Keratinocyte (primary cell): ENCODE data around the gene WNT4. TPM values are rescaled to one million over a fixed set of nuclear protein-coding genes. Genes with fewer than 3 reads are reported as not detected.

Experiments
- DNase-seq: peaks from one replicate; pipeline ENCODE4 v3.0.0-alpha.2; 2011; ENCODE audit warnings: low read depth, missing footprints, low spot score
- FAIRE-seq: peaks from 2 replicates; lab custom pipeline; 2011; peaks lifted over from hg19 to GRCh38; lab: Jason Lieb, UNC
- H2AFZ ChIP-seq: 2 replicates; pipeline ENCODE4 v1.6.0; 2012; ENCODE audit warnings: low read length, control low read depth, inconsistent platforms; ENCODE audit not compliant: control insufficient read depth
- H3K27ac ChIP-seq: 2 replicates; pipeline ENCODE4 v1.5.1; 2011; ENCODE audit warnings: low read length; ENCODE audit not compliant: control insufficient read depth, insufficient read depth
- H3K27me3 ChIP-seq: 3 replicates; pipeline ENCODE4 v1.6.0; 2011; ENCODE audit warnings: low read length; ENCODE audit not compliant: control insufficient read depth, insufficient read depth; ENCODE audit errors: extremely low read depth
- H3K36me3 ChIP-seq, 2 experiments: 2 replicates in 1 of 2; 3 replicates in 1 of 2; pipeline ENCODE4 v1.5.1; 2011; ENCODE audit warnings: low read length in 2 of 2, mild to moderate bottlenecking in 1 of 2; ENCODE audit not compliant: control insufficient read depth in 2 of 2, insufficient read depth in 2 of 2; ENCODE audit errors: extremely low read depth in 1 of 2
- H3K4me1 ChIP-seq: 3 replicates; pipeline ENCODE4 v1.5.1; 2011; ENCODE audit warnings: low read length; ENCODE audit not compliant: control insufficient read depth, insufficient read depth; ENCODE audit errors: extremely low read depth
- H3K4me2 ChIP-seq: 3 replicates; pipeline ENCODE4 v1.6.0; 2011; ENCODE audit warnings: low read depth, low read length; ENCODE audit not compliant: control insufficient read depth, insufficient read depth; ENCODE audit errors: extremely low read depth
- H3K4me3 ChIP-seq, 3 experiments: fragments of 200-600 bp in 1 of 3; sonication (generic) in 1 of 3; 2 replicates in 2 of 3; 3 replicates in 1 of 3; pipeline ENCODE4 v1.5.1; 2011 to 2016; ENCODE audit warnings: low read length in 3 of 3, mild to moderate bottlenecking in 3 of 3, control low read depth in 2 of 3, inconsistent platforms in 1 of 3, low read depth in 1 of 3, mixed read lengths in 1 of 3, mixed run types in 1 of 3, moderate library complexity in 1 of 3; ENCODE audit not compliant: control insufficient read depth in 2 of 3, insufficient read depth in 2 of 3; ENCODE audit errors: extremely low read depth in 1 of 3
- H3K79me2 ChIP-seq: 2 replicates; pipeline ENCODE4 v1.6.0; 2012; ENCODE audit warnings: low read length; ENCODE audit not compliant: control insufficient read depth, insufficient read depth
- H3K9ac ChIP-seq: 3 replicates; pipeline ENCODE4 v1.6.0; 2011; ENCODE audit warnings: low read length; ENCODE audit not compliant: control insufficient read depth, insufficient read depth; ENCODE audit errors: extremely low read depth
- H3K9me1 ChIP-seq: 3 replicates; pipeline ENCODE4 v1.6.0; 2011; ENCODE audit warnings: low read length; ENCODE audit not compliant: control insufficient read depth, insufficient read depth; ENCODE audit errors: extremely low read depth
- H3K9me3 ChIP-seq: 2 replicates; pipeline ENCODE4 v1.5.1; 2012; ENCODE audit warnings: low read depth, low read length; ENCODE audit not compliant: control insufficient read depth
- H4K20me1 ChIP-seq: 3 replicates; pipeline ENCODE4 v1.6.0; 2011; ENCODE audit warnings: low read length; ENCODE audit not compliant: control insufficient read depth, insufficient read depth; ENCODE audit errors: extremely low read depth
- EZH2 ChIP-seq: IDR thresholded peaks from one replicate; pipeline ENCODE4 v1.6.1; 2012; ENCODE audit warnings: inconsistent platforms, mild to moderate bottlenecking, low read length, moderate library complexity
- dilution Hi-C: fragments of 300-500 bp; cut with MboI; formaldehyde crosslinking; loops from one replicate; pipeline ENCODE4 v1.7.0; 2020; ENCODE audit warnings: low sequenced_read_pairs; ENCODE audit not compliant: extremely low pct_ligation_motif_present
- polyA plus RNA-seq, 5 experiments: library from polyadenylated mRNA; depleted of rRNA in 3 of 5; stranded (reverse) in 3 of 5; stranded (forward) in 1 of 5; unstranded in 1 of 5; fragments of >200 nt; gene quantifications; 1 replicate in 1 of 5; 2 replicates in 3 of 5; 3 replicates in 1 of 5; pipeline versions ENCODE4 v1.2.1 to v1.2.3, GENCODE V29; 2011 to 2012; ENCODE audit warnings: missing spikeins in 2 of 5, low read depth in 1 of 5, low replicate concordance in 1 of 5
- TF ChIP-seq, protein P1 (sequence below), 3 experiments: IDR thresholded peaks in 1 of 3; conservative IDR thresholded peaks in 1 of 3; optimal IDR thresholded peaks in 1 of 3; 2 replicates in 2 of 3; 3 replicates in 1 of 3; pipeline versions ENCODE3 to v1.5.1; 2011; ENCODE audit warnings: low read length in 3 of 3, mild to moderate bottlenecking in 3 of 3, moderate library complexity in 2 of 3, control low read depth in 1 of 3, inconsistent platforms in 1 of 3; ENCODE audit not compliant: insufficient read depth in 2 of 3; ENCODE audit errors: extremely low read depth in 1 of 3

WNT4 gene
- polyA plus RNA-seq, 1 donor (not counting 4 experiments of a cell fraction or from before 2014, with no cell fraction given), result 2.6 TPM

DNA sequence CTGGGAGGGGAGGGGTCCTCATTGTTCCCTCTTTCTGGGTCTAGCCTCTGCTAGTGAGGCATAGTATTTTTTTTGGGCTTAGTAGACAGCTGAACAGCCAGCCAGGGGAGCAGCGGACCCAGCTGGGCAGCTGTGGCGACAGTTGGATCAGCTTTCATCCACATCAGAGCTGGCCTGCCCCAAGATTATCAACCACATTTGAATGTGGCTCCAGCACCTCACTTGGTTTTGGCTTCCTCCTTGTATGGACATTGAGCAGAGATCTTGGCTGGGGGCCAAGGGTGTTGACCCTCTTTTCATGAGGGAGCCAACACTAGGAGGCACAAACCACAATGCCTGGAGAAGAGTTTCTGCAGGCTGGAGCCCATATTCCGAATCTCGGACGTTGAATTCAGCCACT lies 25.0 kb downstream of the WNT4 start:
- dilution Hi-C loops, result no loop called here
- Histone ChIP-seq H3K36me3 (peaks cover 16 to 35% of the 10 kb centered on the region in 2 experiments), H3K79me2 (peaks cover 8% of the 10 kb centered on the region), H3K9me1 (peaks cover 7% of the 10 kb centered on the region), H3K27ac (no peak overlapping the region), H2AFZ (no peak overlapping the region), H3K4me1 (peaks cover 4% of the 10 kb centered on the region), H3K9me3 (no peaks in the 10 kb centered on the region), H3K27me3 (no peaks in the 10 kb centered on the region), H3K9ac (no peak overlapping the region), H4K20me1 (peaks cover 36% of the 10 kb centered on the region), H3K4me3 (no peak overlapping the region), H3K4me2 (no peak overlapping the region)
- DNase-seq (no peak), FAIRE-seq (no peak)
- TF ChIP-seq EZH2, result no peak
- TF ChIP-seq, protein P1, sequence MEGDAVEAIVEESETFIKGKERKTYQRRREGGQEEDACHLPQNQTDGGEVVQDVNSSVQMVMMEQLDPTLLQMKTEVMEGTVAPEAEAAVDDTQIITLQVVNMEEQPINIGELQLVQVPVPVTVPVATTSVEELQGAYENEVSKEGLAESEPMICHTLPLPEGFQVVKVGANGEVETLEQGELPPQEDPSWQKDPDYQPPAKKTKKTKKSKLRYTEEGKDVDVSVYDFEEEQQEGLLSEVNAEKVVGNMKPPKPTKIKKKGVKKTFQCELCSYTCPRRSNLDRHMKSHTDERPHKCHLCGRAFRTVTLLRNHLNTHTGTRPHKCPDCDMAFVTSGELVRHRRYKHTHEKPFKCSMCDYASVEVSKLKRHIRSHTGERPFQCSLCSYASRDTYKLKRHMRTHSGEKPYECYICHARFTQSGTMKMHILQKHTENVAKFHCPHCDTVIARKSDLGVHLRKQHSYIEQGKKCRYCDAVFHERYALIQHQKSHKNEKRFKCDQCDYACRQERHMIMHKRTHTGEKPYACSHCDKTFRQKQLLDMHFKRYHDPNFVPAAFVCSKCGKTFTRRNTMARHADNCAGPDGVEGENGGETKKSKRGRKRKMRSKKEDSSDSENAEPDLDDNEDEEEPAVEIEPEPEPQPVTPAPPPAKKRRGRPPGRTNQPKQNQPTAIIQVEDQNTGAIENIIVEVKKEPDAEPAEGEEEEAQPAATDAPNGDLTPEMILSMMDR (optimal IDR thresholded peaks at IDR 0.05 in 1 of 3, IDR thresholded peaks at IDR 0.05 in 1 of 3, conservative IDR thresholded peaks at IDR 0.05 in 1 of 3; ENCODE audit: extremely low read depth in 1 of 3, insufficient read depth in 2 of 3, low read length in 3 of 3), result no peak

GRCh38 chr1:22117238-22117637 lies 25.7 kb downstream of the WNT4 start:
- no peak overlapping the region for H3K4me3 ChIP-seq
- H3K4me2 ChIP-seq, result no peak overlapping the region
- no peak overlapping the region for H3K27ac ChIP-seq
- no peaks in the 10 kb centered on the region for H3K27me3 ChIP-seq
- peaks cover 22 to 39% of the 10 kb centered on the region in 2 experiments for H3K36me3 ChIP-seq
- H3K9me3 ChIP-seq, result no peaks in the 10 kb centered on the region
- peaks cover 9% of the 10 kb centered on the region for H3K79me2 ChIP-seq
- peaks cover 38% of the 10 kb centered on the region for H4K20me1 ChIP-seq
- no peak overlapping the region for H2AFZ ChIP-seq
- TF ChIP-seq, protein P1 (optimal IDR thresholded peaks at IDR 0.05 in 1 of 3, IDR thresholded peaks at IDR 0.05 in 1 of 3, conservative IDR thresholded peaks at IDR 0.05 in 1 of 3; ENCODE audit: extremely low read depth in 1 of 3, insufficient read depth in 2 of 3, low read length in 3 of 3), result no peak
- TF ChIP-seq EZH2, result no peak
- H3K9ac ChIP-seq, result no peak overlapping the region
- H3K9me1 ChIP-seq, result peaks cover 5% of the 10 kb centered on the region
- no peak for FAIRE-seq
- no peak for DNase-seq
- peaks cover 4% of the 10 kb centered on the region for H3K4me1 ChIP-seq
- dilution Hi-C loops, result no loop called here
